Measurements from ENCODE around the gene SPTBN1.
"Not testable (repeated sequence)": the region's sequence is repeated elsewhere in the genome, so short reads cannot be mapped to it uniquely, and the experiment has no call there.

SPTBN1 gene

DNA sequence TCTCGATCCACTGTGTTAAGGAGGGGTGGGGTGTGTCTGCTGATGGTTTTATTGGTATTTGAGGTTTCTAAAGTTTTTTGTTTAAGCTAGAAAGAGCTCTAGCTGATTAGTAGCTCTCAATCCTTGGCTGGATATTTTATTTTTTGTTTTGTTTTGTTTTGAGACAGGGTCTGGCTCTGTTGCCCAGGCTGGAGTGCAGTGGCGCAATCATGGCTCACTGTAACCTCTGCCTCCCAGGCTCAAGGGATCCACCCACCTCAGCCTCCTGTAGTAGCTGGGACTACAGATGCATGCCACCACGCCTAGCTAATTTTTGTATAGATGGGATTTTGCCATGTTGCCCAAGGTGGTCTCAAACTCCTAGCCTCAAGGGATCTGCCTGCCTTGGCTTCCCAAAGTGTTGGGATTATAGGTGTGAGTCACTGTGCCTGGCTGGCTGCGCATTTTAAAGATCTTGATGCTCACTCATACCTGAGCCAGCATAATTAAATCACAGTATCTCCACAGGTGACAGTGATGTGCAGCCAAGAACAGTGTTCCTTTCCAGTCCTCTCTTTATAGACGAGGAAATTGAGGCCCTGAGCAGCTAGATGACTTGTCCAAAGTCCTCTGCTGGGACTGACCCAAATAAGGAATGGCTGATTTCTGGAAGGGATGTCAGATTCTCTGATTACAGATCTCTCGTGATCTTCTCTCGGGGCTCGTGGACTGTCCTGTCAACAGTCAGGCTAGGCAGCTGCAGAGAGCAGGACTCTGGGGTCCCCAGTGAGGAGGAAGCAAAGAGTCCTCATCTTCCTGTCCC, 44.5 kb downstream of the SPTBN1 start:
- H3K27me3 ChIP-seq (ENCODE audit: control insufficient read depth, insufficient read depth, low read length), result no peaks in the 10 kb centered on the region
- no peak overlapping the region for H3K4me3 ChIP-seq (ENCODE audit: low read length)
- H3K27ac ChIP-seq (ENCODE audit: low read depth, low read length), result no peak overlapping the region
- H3K9ac ChIP-seq (ENCODE audit: low read length), result no peak overlapping the region
- H3K4me1 ChIP-seq (ENCODE audit: control insufficient read depth, insufficient read depth, low read length), result peaks cover 36% of the 10 kb centered on the region
- H3K36me3 ChIP-seq (ENCODE audit: control insufficient read depth, insufficient read depth, low read length), result no peaks in the 10 kb centered on the region

GRCh38 chr2:54502731-54503130, 46.6 kb downstream of the SPTBN1 start:
- peaks cover 33% of the 10 kb centered on the region for H3K4me1 ChIP-seq (ENCODE audit: control insufficient read depth, insufficient read depth, low read length)
- H3K36me3 ChIP-seq (ENCODE audit: control insufficient read depth, insufficient read depth, low read length), result no peaks in the 10 kb centered on the region
- H3K27ac ChIP-seq (ENCODE audit: low read depth, low read length), result no peak overlapping the region
- no peak overlapping the region for H3K9ac ChIP-seq (ENCODE audit: low read length)
- no peaks in the 10 kb centered on the region for H3K27me3 ChIP-seq (ENCODE audit: control insufficient read depth, insufficient read depth, low read length)
- H3K4me3 ChIP-seq (ENCODE audit: low read length), result no peak overlapping the region

- Histone ChIP-seq H3K27me3 (ENCODE audit: control insufficient read depth, insufficient read depth, low read length) (no peaks in the 10 kb centered on the region), H3K27ac (ENCODE audit: low read depth, low read length) (no peak overlapping the region), H3K4me1 (ENCODE audit: control insufficient read depth, insufficient read depth, low read length) (peaks cover 33% of the 10 kb centered on the region), H3K9ac (ENCODE audit: low read length) (no peak overlapping the region), H3K4me3 (ENCODE audit: low read length) (no peak overlapping the region), H3K36me3 (ENCODE audit: control insufficient read depth, insufficient read depth, low read length) (no peaks in the 10 kb centered on the region)
These were observed 47.1 kb downstream of the SPTBN1 start for GRCh38 chr2:54503192-54503591.

GRCh38 chr2:54503828-54504227, 47.7 kb downstream of the SPTBN1 start:
- Histone ChIP-seq H3K4me1 (ENCODE audit: control insufficient read depth, insufficient read depth, low read length) (peaks cover 31% of the 10 kb centered on the region), H3K27ac (ENCODE audit: low read depth, low read length) (no peak overlapping the region)

GRCh38 chr2:54504866-54505265, 48.7 kb downstream of the SPTBN1 start:
- Histone ChIP-seq H3K27ac (ENCODE audit: low read depth, low read length) (no peak overlapping the region), H3K27me3 (ENCODE audit: control insufficient read depth, insufficient read depth, low read length) (no peaks in the 10 kb centered on the region), H3K9ac (ENCODE audit: low read length) (no peak overlapping the region), H3K4me1 (ENCODE audit: control insufficient read depth, insufficient read depth, low read length) (peaks cover 24% of the 10 kb centered on the region), H3K36me3 (ENCODE audit: control insufficient read depth, insufficient read depth, low read length) (no peaks in the 10 kb centered on the region), H3K4me3 (ENCODE audit: low read length) (no peak overlapping the region)

More at GRCh38 chr2:54503828-54504227, 47.7 kb downstream of the SPTBN1 start:
- H3K4me3 ChIP-seq (ENCODE audit: low read length), result no peak overlapping the region
- no peaks in the 10 kb centered on the region for H3K27me3 ChIP-seq (ENCODE audit: control insufficient read depth, insufficient read depth, low read length)
- H3K9ac ChIP-seq (ENCODE audit: low read length), result no peak overlapping the region
- no peaks in the 10 kb centered on the region for H3K36me3 ChIP-seq (ENCODE audit: control insufficient read depth, insufficient read depth, low read length)

DNA sequence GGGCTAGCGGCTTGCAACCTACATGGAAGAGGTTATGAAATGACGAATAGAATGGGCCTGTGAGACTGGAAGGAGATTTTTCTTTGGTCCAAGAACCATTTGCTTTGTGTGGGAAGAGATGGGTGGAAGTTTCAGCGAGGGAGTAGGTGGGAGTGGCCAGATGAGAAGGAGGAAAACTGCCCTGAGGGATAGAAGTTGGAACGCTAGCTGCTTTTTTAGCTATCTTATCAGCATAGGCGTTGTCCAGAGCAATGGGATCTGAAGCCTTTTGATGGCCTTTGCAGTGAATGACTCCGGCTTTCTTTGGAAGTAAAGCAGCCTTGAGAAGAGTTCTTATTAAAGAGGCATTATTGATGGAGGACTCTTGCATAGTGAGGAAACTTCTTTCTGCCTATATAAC, 52.4 kb downstream of the SPTBN1 start:
- H3K27ac ChIP-seq (ENCODE audit: low read depth, low read length), result no peak overlapping the region
- no peaks in the 10 kb centered on the region for H3K27me3 ChIP-seq (ENCODE audit: control insufficient read depth, insufficient read depth, low read length)
- H3K4me3 ChIP-seq (ENCODE audit: low read length), result no peak overlapping the region
- no peaks in the 10 kb centered on the region for H3K36me3 ChIP-seq (ENCODE audit: control insufficient read depth, insufficient read depth, low read length)
- H3K9ac ChIP-seq (ENCODE audit: low read length), result no peak overlapping the region
- peaks cover 6% of the 10 kb centered on the region for H3K4me1 ChIP-seq (ENCODE audit: control insufficient read depth, insufficient read depth, low read length)

DNA sequence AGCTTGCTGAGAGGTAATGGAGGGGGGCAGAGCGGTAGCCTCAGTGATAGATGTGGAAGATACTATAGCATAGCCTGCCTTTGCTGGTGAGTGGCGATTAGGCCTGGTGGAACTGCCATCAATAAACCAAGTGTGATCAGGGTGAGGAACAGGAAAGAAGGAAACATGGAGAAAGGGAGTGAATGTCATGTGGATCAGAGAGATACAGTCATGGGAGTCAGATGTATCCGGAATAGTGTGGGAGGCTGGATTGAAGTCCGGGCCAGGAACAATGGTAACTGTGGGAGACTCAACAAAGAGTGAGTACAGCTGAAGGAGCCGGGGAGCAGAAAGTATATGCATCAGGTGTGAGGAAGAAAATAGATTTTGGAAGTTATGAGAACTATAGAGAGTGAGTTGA, 52.9 kb downstream of the SPTBN1 start:
- H3K9ac ChIP-seq (ENCODE audit: low read length); H3K36me3 ChIP-seq (ENCODE audit: control insufficient read depth, insufficient read depth, low read length); H3K27me3 ChIP-seq (ENCODE audit: control insufficient read depth, insufficient read depth, low read length); H3K27ac ChIP-seq (ENCODE audit: low read depth, low read length); H3K4me3 ChIP-seq (ENCODE audit: low read length); H3K4me1 ChIP-seq (ENCODE audit: control insufficient read depth, insufficient read depth, low read length): not testable (repeated sequence)

DNA sequence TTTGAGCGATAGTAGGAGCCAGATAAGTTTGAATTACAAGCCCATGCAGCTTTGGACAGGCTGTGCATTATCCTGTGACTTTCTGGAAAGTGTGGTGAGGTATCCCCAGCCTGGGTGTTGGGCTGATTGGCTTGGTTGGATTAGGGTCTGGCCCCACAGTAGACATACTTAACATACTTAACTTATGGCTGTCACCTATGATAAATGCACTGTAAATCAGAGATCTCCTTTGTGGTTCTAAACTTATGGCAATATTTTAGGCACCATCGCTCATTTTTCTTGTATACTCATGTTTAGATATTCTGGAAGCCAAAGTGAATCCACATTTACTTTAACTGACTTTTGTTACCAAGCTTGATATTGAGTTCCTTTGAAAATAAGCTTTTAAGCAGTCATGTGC, 54.8 kb downstream of the SPTBN1 start:
- Histone ChIP-seq H3K4me3 (ENCODE audit: low read length) (no peak overlapping the region), H3K27me3 (ENCODE audit: control insufficient read depth, insufficient read depth, low read length) (no peaks in the 10 kb centered on the region), H3K36me3 (ENCODE audit: control insufficient read depth, insufficient read depth, low read length) (no peaks in the 10 kb centered on the region), H3K9ac (ENCODE audit: low read length) (no peak overlapping the region), H3K4me1 (ENCODE audit: control insufficient read depth, insufficient read depth, low read length) (no peaks in the 10 kb centered on the region), H3K27ac (ENCODE audit: low read depth, low read length) (no peak overlapping the region)

- no peaks in the 10 kb centered on the region for H3K27me3 ChIP-seq (ENCODE audit: control insufficient read depth, insufficient read depth, low read length)
- H3K9ac ChIP-seq (ENCODE audit: low read length), result no peak overlapping the region
- no peaks in the 10 kb centered on the region for H3K36me3 ChIP-seq (ENCODE audit: control insufficient read depth, insufficient read depth, low read length)
- no peak overlapping the region for H3K27ac ChIP-seq (ENCODE audit: low read depth, low read length)
- H3K4me1 ChIP-seq (ENCODE audit: control insufficient read depth, insufficient read depth, low read length), result no peaks in the 10 kb centered on the region
- H3K4me3 ChIP-seq (ENCODE audit: low read length), result no peak overlapping the region
These were observed 56.1 kb downstream of the SPTBN1 start for GRCh38 chr2:54512183-54512582.

DNA sequence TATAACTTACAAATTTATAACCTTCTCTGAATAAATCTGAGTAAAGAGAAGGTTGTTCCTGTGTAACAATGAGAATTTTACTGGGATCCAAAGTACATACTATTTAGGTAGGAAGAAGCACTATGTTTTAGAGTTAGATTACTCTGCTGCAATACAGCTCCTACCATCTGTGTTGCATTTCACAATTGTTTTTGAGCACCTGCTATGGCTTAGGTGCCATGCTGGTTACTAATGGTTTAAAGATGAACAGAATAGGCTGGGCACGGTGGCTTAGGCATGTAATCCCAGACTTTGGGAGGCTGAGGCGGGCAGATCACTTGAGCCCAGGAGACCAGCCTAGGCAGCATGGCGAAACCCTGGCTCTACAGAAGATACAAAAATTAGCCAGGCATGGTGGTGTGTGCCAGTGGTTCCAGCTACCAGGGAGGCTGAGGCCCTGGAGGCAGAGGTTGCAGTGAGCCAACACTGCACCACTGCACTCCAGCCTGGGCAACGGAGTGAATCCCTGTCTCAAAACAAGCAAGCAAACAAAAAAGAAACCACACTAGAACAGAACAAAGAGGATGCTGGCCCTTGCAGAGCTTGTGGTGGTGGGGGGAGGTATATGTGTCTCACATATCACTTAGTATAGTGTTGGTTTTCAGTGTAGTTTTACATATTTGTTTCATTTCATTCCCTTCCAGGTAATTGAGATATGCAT, 56.7 kb downstream of the SPTBN1 start:
- H3K9ac ChIP-seq (ENCODE audit: low read length), result no peak overlapping the region
- H3K4me3 ChIP-seq (ENCODE audit: low read length), result no peak overlapping the region
- H3K4me1 ChIP-seq (ENCODE audit: control insufficient read depth, insufficient read depth, low read length), result no peaks in the 10 kb centered on the region
- H3K36me3 ChIP-seq (ENCODE audit: control insufficient read depth, insufficient read depth, low read length), result no peaks in the 10 kb centered on the region
- H3K27ac ChIP-seq (ENCODE audit: low read depth, low read length), result no peak overlapping the region
- H3K27me3 ChIP-seq (ENCODE audit: control insufficient read depth, insufficient read depth, low read length), result no peaks in the 10 kb centered on the region

GRCh38 chr2:54513363-54513715, 57.2 kb downstream of the SPTBN1 start:
- H3K4me3 ChIP-seq (ENCODE audit: low read length), result no peak overlapping the region
- H3K9ac ChIP-seq (ENCODE audit: low read length), result no peak overlapping the region
- no peaks in the 10 kb centered on the region for H3K36me3 ChIP-seq (ENCODE audit: control insufficient read depth, insufficient read depth, low read length)
- no peak overlapping the region for H3K27ac ChIP-seq (ENCODE audit: low read depth, low read length)
- H3K4me1 ChIP-seq (ENCODE audit: control insufficient read depth, insufficient read depth, low read length), result no peaks in the 10 kb centered on the region
- H3K27me3 ChIP-seq (ENCODE audit: control insufficient read depth, insufficient read depth, low read length), result no peaks in the 10 kb centered on the region

DNA sequence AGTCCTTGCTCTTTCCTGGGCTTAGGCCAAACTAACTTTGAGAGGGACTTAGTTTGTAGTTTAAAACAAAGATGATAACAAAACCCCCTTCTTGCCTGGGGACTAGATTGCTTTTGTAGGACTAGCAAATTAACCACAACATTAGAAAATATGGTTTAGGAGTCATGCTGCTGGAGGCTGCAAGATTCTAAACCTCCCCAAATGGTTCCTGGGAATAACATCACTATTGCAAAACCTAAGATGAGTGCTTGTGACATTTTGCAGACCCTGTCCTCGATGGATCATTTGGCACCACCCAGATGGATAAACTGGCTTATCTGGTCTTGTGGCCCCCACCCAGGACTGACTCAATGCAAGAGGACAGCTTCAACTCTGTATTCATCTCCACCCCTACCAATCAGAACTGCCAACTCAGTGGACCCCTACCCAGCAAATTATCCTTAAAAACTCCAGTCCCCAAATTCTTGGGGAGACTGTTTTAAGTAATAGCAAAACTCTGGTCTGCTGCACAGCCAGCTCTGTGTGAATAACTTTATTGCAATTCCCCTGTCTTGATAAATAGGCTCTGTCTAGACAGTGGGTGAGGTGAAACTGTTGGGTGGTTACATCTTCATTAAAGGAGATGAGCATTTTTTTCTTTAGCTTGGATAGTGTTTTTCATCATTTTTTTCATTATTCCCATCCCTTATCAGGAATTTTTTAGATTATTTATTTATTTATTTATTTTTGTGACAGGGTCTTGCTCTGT, 58.9 kb downstream of the SPTBN1 start:
- H3K4me3 ChIP-seq (ENCODE audit: low read length), result no peak overlapping the region
- no peaks in the 10 kb centered on the region for H3K4me1 ChIP-seq (ENCODE audit: control insufficient read depth, insufficient read depth, low read length)
- no peak overlapping the region for H3K27ac ChIP-seq (ENCODE audit: low read depth, low read length)
- H3K9ac ChIP-seq (ENCODE audit: low read length), result no peak overlapping the region
- no peaks in the 10 kb centered on the region for H3K27me3 ChIP-seq (ENCODE audit: control insufficient read depth, insufficient read depth, low read length)
- H3K36me3 ChIP-seq (ENCODE audit: control insufficient read depth, insufficient read depth, low read length), result no peaks in the 10 kb centered on the region

Data from rectal smooth muscle tissue (tissue), 1 donor.